ENCODE results near the gene RSRC1.
"Not testable (repeated sequence)": the region's sequence is repeated elsewhere in the genome, so short reads cannot be mapped to it uniquely, and the experiment has no call there.

RSRC1 gene

DNA sequence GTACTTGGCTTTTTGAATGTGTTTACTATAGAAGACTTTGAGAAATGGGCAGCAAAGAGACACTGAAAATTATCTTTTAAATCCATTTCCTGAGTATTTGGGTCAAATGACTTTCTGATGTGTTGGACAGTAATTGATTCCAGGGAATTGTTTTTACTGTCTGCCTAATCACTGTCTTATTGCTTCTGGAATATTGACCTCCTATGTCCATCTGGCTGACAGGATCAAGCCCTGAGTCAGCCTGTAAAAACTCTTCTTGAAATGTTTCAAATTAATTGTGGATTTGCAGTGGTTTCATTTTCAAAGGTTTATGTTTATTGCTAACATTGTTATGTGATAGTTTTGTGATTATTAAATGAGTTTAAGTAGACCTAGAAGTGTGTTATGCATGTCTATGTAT, 410.5 kb downstream of the RSRC1 start:
- no peak for DNase-seq

DNA sequence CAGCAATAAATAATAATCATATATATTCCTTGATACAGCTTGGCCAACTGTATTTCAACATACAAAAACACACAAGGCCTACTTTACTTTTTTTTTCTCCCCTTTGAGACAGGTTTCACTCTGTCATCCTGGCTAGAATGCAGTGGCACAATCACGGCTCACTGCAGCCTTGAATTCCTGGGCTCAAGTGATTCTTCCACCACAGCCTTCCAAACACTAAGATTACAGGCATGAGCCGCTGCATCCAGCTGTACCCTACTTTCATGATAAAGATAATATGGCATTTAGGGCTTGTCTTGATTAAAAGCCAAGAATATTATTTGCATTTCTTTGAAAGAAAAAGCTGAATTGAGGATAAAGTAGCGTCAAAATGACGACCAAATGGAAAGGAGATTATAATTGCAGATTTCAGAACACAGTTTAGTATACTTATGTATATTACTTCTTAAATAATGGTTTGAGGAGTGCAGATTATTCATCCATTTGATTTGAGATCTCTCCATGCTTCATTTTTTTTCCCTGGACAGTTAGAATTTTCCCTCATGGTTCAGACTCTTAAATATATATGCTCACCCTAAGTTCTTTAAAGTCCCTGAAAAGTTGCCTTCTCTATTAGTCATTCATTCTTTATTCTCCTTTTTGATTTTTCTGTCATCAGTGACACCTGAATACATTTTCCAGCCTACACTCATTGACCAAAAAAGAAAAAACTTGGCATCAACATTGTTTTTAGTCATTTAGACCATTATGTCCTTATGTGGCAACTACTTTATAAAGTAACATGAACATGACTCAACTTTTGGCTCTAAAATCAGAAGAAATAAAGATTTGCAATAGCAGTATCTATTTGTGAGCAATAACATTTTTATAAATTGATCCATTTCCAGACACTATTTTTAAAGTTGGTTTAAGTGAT, 412.6 kb downstream of the RSRC1 start:
- no peak for DNase-seq

GRCh38 chr3:158528076-158528674, 418.3 kb downstream of the RSRC1 start:
- DNase-seq, result no peak

DNA sequence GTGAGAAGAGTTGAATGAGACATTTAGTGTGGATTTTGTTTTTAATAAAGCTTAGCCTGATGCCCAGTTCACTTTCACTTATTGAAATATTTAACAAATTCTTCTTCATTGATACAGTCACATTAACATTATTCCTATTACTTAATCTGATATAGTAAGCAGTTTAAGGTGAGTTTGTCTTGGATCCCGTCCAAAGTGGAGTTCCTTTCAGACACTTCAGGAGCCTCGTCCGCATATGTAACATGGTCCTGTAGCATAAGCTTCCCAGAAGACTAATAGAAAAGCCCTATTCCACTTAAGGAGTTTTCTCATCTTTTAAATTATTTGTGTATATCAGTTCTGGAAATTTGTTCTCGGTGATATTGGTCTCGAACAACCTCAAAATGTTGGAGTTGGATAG, 421.4 kb downstream of the RSRC1 start:
- no peak for DNase-seq

DNA sequence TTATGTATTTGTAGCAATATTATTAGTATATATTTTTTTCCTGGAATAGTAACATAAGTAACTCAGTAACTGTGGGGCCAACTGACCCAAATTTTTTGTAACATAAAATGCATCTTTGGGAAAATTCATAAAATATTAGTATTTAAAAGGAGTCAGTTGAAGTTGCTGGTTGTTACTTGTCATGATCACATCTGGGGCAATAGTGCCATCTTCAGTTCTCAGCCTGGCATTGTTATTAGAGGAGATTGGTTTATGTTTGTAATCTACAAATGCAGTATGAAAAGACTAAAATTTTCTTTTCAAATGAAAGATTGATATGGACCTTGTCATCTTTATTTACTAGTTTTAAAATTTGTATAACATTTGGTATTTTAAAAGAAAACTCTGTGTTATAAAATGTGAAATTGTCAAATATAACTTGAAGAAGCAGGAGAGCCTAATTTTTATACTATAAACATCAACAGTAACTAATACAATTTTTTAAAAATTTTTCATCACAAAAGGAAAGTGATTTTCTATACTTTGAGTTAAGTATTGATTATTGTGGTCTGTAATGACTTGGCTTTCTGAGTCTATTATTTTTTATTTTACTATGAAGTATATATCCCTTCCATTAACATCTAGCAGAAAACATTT, 422.3 kb downstream of the RSRC1 start:
- peak in 4 of 51 donors; percentile 0 to 19 (median 4) for DNase-seq

- DNase-seq, result no peak
Observed at GRCh38 chr3:158535918-158536317, 426.0 kb downstream of the RSRC1 start.

- DNase-seq, result peak in 4 of 51 donors; percentile 1 to 6 (median 4)
Observed at GRCh38 chr3:158539414-158540014, 429.6 kb downstream of the RSRC1 start.

- no peak for DNase-seq
Observed at GRCh38 chr3:158540066-158540465, 430.2 kb downstream of the RSRC1 start.

- DNase-seq, result no peak
Observed at GRCh38 chr3:158548691-158549090, 438.8 kb downstream of the RSRC1 start.

GRCh38 chr3:158549938-158550337, 440.0 kb downstream of the RSRC1 start:
- not testable (repeated sequence) for DNase-seq

DNA sequence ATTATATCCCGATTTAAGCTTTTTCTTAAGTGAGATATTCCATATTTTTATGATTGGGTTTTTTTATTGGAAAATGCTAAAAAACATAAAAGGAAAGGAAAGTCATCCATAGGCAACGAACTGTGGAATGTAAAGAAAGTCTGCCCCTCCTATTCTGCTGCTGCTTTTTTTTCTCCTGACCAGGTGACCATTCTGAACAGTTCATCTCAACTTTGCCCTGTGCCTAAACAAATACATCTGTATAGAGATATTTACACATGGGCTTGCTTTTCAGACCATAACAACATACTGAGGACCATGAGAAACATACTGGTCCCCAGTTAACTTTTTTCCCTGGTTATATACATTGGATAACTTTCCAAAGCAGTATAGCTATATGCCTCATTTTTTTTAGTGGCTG, 442.2 kb downstream of the RSRC1 start:
- no peak for DNase-seq

GRCh38 chr3:158559504-158559903, 449.6 kb downstream of the RSRC1 start:
- no peak for DNase-seq

DNA sequence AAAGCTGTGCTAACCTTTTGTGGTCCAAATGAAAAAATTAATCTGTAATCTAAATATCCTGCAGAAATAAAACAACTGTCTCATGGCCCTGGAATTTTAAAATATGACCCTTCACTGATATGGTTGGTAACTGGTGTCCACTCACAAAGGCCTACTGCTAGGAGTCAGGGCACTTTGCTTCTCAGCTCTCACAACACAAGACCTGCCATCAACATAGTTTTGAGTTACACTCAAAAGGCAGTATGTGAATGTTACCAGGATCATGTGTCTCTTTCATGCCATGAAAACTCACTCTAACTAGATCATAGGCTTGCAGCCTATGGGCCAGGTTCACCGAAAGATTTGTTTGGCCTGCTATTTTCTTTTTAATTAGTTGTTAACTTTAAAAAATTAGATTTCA, 451.1 kb downstream of the RSRC1 start:
- no peak for DNase-seq

DNA sequence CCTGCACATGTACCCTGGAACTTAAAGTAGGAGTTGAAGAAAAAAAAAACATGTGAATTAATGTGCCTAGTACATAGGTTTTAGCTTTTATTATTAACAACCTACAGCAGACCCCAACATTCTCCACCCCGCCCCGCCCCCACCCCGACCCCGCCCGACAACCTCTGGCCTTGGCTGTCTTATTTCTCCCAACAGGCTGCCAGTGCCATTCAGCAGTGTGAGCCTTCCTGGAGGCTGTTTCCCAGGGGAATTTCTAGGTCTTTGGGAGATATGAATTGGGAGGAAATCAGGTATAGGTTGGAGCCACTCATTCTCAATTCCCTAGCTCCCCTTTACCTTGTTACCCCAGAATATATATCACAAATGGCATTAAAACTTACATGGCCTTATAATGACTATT, 452.8 kb downstream of the RSRC1 start:
- DNase-seq, result no peak

GRCh38 chr3:158563076-158563475, 453.2 kb downstream of the RSRC1 start:
- DNase-seq, result no peak

- DNase-seq, result no peak
Observed at GRCh38 chr3:158565076-158565475, 455.2 kb downstream of the RSRC1 start.

GRCh38 chr3:158568784-158569183, 458.9 kb downstream of the RSRC1 start:
- no peak for DNase-seq

- no peak for DNase-seq
Observed at GRCh38 chr3:158569794-158570193, 459.9 kb downstream of the RSRC1 start.

GRCh38 chr3:158570999-158571702, 461.3 kb downstream of the RSRC1 start, which contains the start of gene MLF1:
MLF1 (plus strand) TSS chr3:158571194; CDS start chr3:158571301, 107 bp downstream.
- DNase-seq, result peak; percentile 42 to 96 (median 90)

GRCh38 chr3:158571969-158572765, 462.3 kb downstream of the RSRC1 start:
- no peak for DNase-seq

DNA sequence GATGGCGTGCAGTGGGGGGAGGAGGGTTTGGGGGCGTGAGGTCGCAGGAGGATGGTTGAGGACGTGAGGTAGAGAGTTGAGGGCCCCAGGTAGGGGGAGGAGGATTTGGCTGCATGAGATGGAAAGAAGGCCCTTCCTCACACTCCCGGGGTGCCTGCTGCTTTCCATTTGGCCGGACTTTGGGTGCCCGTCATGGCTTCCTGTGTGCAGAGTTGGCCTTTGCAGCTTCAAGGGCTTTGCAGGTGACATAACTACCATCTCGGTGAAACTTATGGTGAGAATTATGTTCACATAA, 462.8 kb downstream of the RSRC1 start:
- DNase-seq, result no peak
